Eye (tissue), 1 donor: ENCODE results near the gene UNC13C.

Source experiments
- DNase-seq: peaks from one replicate; pipeline ENCODE4 v3.0.0-alpha.2; 2015

UNC13C gene

GRCh38 chr15:54502416-54503075 lies 524.3 kb downstream of the UNC13C start:
- peak; percentile 18 for DNase-seq

- DNase-seq = no peak
Measured at GRCh38 chr15:54504695-54505094, 526.5 kb downstream of the UNC13C start.

- no peak for DNase-seq
Measured at GRCh38 chr15:54506977-54507524, 528.8 kb downstream of the UNC13C start.

- no peak for DNase-seq
Measured at GRCh38 chr15:54514601-54515000, 536.4 kb downstream of the UNC13C start.

GRCh38 chr15:54515664-54516582 lies 537.7 kb downstream of the UNC13C start:
- no peak for DNase-seq

GRCh38 chr15:54517366-54517765 lies 539.1 kb downstream of the UNC13C start:
- DNase-seq = no peak

GRCh38 chr15:54518156-54518882 lies 540.1 kb downstream of the UNC13C start:
- peak; percentile 32 for DNase-seq

GRCh38 chr15:54519577-54519976 lies 541.3 kb downstream of the UNC13C start:
- DNase-seq = no peak

GRCh38 chr15:54520616-54521015 lies 542.4 kb downstream of the UNC13C start:
- no peak for DNase-seq

GRCh38 chr15:54521206-54521605 lies 543.0 kb downstream of the UNC13C start:
- DNase-seq = no peak

GRCh38 chr15:54528021-54528420 lies 549.8 kb downstream of the UNC13C start:
- no peak for DNase-seq

GRCh38 chr15:54540721-54541120 lies 562.5 kb downstream of the UNC13C start:
- DNase-seq = peak; percentile 8

GRCh38 chr15:54547491-54547890 lies 569.2 kb downstream of the UNC13C start:
- DNase-seq = no peak

GRCh38 chr15:54550954-54551353 lies 572.7 kb downstream of the UNC13C start:
- DNase-seq = no peak

- DNase-seq = no peak
Measured at GRCh38 chr15:54556231-54556630, 578.0 kb downstream of the UNC13C start.

GRCh38 chr15:54559405-54560069 lies 581.3 kb downstream of the UNC13C start:
- no peak for DNase-seq

GRCh38 chr15:54560417-54560816 lies 582.2 kb downstream of the UNC13C start:
- DNase-seq = no peak

GRCh38 chr15:54564166-54564565 lies 585.9 kb downstream of the UNC13C start:
- DNase-seq = no peak

- DNase-seq = peak; percentile 8
Measured at GRCh38 chr15:54566654-54567053, 588.4 kb downstream of the UNC13C start.

GRCh38 chr15:54567408-54568035 lies 589.3 kb downstream of the UNC13C start:
- no peak for DNase-seq

- no peak for DNase-seq
Measured at GRCh38 chr15:54568381-54568780, 590.1 kb downstream of the UNC13C start.

GRCh38 chr15:54571576-54571975 lies 593.3 kb downstream of the UNC13C start:
- no peak for DNase-seq
